CD14-positive monocyte (primary cell): ENCODE measurements around the gene TBX10. TPM values are rescaled to one million over a fixed set of nuclear protein-coding genes. Genes with fewer than 3 reads are reported as not detected.
A peak's percentile ranks its signal among the peaks of the same experiment; 100 is the strongest.
"Not testable (repeated sequence)": the region's sequence is repeated elsewhere in the genome, so short reads cannot be mapped to it uniquely, and the experiment has no call there.

Experiments
- DNase-seq, 3 donors: peaks; one replicate each; pipeline ENCODE4 v3.0.0-alpha.2; 2011 to 2022
- H2AFZ ChIP-seq: 2 replicates; pipeline ENCODE4 v1.6.0; 2012; ENCODE audit warnings: mild to moderate bottlenecking, low read depth, low read length, inconsistent platforms; ENCODE audit not compliant: insufficient read depth, poor library complexity, severe bottlenecking
- H3K27ac ChIP-seq, 2 donors: 1 replicate in 1 of 2; 2 replicates in 1 of 2; pipeline ENCODE4 v1.5.1; 2012 to 2013; ENCODE audit warnings: low read length in 2 of 2, control low read depth in 1 of 2, inconsistent platforms in 1 of 2, low read depth in 1 of 2, mild to moderate bottlenecking in 1 of 2
- H3K27me3 ChIP-seq, 2 donors: one replicate each; pipeline versions ENCODE4 v1.6.0 to v1.6.1; 2011 to 2013; ENCODE audit warnings: low read length in 2 of 2; ENCODE audit not compliant: control insufficient read depth in 2 of 2, insufficient read depth in 2 of 2
- H3K36me3 ChIP-seq, 2 donors: replicated peaks in 1 of 2; 1 replicate in 1 of 2; 2 replicates in 1 of 2; pipeline versions ENCODE4 v1.5.1 to v1.6.1; 2012 to 2013; ENCODE audit warnings: low read length in 2 of 2, control low read depth in 1 of 2, inconsistent platforms in 1 of 2, mild to moderate bottlenecking in 1 of 2; ENCODE audit not compliant: insufficient read depth in 2 of 2, control insufficient read depth in 1 of 2
- H3K4me1 ChIP-seq, 2 donors: 1 replicate in 1 of 2; 2 replicates in 1 of 2; pipeline versions ENCODE4 v1.5.1 to v1.6.1; 2012 to 2013; ENCODE audit warnings: low read length in 2 of 2, control low read depth in 1 of 2, inconsistent platforms in 1 of 2, mild to moderate bottlenecking in 1 of 2, moderate library complexity in 1 of 2; ENCODE audit not compliant: insufficient read depth in 2 of 2, control insufficient read depth in 1 of 2
- H3K4me2 ChIP-seq: replicated peaks from 2 replicates; pipeline ENCODE3; 2012; ENCODE audit warnings: low read length, moderate library complexity, mild to moderate bottlenecking; ENCODE audit not compliant: poor library complexity, severe bottlenecking; ENCODE audit errors: extremely low read depth
- H3K4me3 ChIP-seq, 3 experiments: fragments of 200-600 bp in 1 of 3; sonication (generic) in 1 of 3; replicated peaks in 1 of 3; 1 replicate in 2 of 3; 2 replicates in 1 of 3; pipeline ENCODE4 v1.5.1; 2011 to 2013; ENCODE audit warnings: low read length in 3 of 3, mild to moderate bottlenecking in 3 of 3, control low read depth in 2 of 3, low read depth in 2 of 3, inconsistent platforms in 1 of 3, moderate library complexity in 1 of 3
- H3K79me2 ChIP-seq: 2 replicates; pipeline ENCODE4 v1.6.0; 2012; ENCODE audit warnings: mild to moderate bottlenecking, control low read depth, inconsistent platforms, low read length, moderate library complexity; ENCODE audit not compliant: insufficient read depth
- H3K9ac ChIP-seq: 2 replicates; pipeline ENCODE4 v1.6.0; 2017; ENCODE audit warnings: low read length, mild to moderate bottlenecking; ENCODE audit not compliant: insufficient read depth, poor library complexity, severe bottlenecking
- H3K9me3 ChIP-seq, 2 donors: replicated peaks in 1 of 2; 1 replicate in 1 of 2; 2 replicates in 1 of 2; pipeline versions ENCODE4 v1.5.1 to v1.6.1; 2012 to 2013; ENCODE audit warnings: low read length in 2 of 2, control low read depth in 1 of 2; ENCODE audit not compliant: control insufficient read depth in 1 of 2, insufficient read depth in 1 of 2
- H4K20me1 ChIP-seq: 2 replicates; pipeline ENCODE4 v1.6.0; 2012; ENCODE audit warnings: mild to moderate bottlenecking, low read length, control low read depth, moderate library complexity; ENCODE audit not compliant: insufficient read depth
- H3K27ac Mint-ChIP-seq, 7 donors: one replicate each; pipeline ENCODE4 v1.8.0; 2020; ENCODE audit warnings: mild to moderate bottlenecking in 7 of 7, mixed read lengths in 7 of 7, moderate library complexity in 6 of 7, inconsistent platforms in 2 of 7
- H3K27me3 Mint-ChIP-seq, 3 donors: one replicate each; pipeline ENCODE4 v1.8.0; 2021 to 2022; ENCODE audit warnings: low read depth in 3 of 3, mild to moderate bottlenecking in 3 of 3, mixed read lengths in 3 of 3, moderate library complexity in 3 of 3, inconsistent platforms in 1 of 3
- H3K36me3 Mint-ChIP-seq, 2 donors: one replicate each; pipeline ENCODE4 v1.8.0; 2020; ENCODE audit warnings: mixed read lengths in 2 of 2, inconsistent platforms in 1 of 2, mild to moderate bottlenecking in 1 of 2
- H3K4me1 Mint-ChIP-seq: one replicate; pipeline ENCODE4 v1.8.0; 2020; ENCODE audit warnings: mild to moderate bottlenecking, mixed read lengths
- H3K4me3 Mint-ChIP-seq, 2 donors: one replicate each; pipeline ENCODE4 v1.8.0; 2020; ENCODE audit warnings: mild to moderate bottlenecking in 2 of 2, mixed read lengths in 2 of 2, moderate library complexity in 1 of 2
- H3K9me3 Mint-ChIP-seq, 7 donors: one replicate each; pipeline ENCODE4 v1.8.0; 2020 to 2022; ENCODE audit warnings: mixed read lengths in 7 of 7, mild to moderate bottlenecking in 6 of 7, moderate library complexity in 6 of 7, inconsistent platforms in 2 of 7
- WGBS: methylation state at CpG from one replicate; pipeline ENCODE4 v1.1.5; 2013; ENCODE audit warnings: missing lambda C conversion rate; ENCODE audit not compliant: insufficient coverage; 5-methylcytosine and 5-hydroxymethylcytosine counted together
- intact Hi-C, 2 donors: fragments of 100-400 bp; cut with micrococcal nuclease; formaldehyde crosslinking; loops; one replicate each; pipeline versions ENCODE4 v1.15.0 to v1.15.1; 2023
- polyA plus RNA-seq, 3 donors: library from polyadenylated mRNA; depleted of rRNA in 1 of 3; unstranded in 2 of 3; stranded (reverse) in 1 of 3; fragments of 300-500 nt in 2 of 3; fragments of >200 nt in 1 of 3; fragmentation: Illumina TruSeq in 2 of 3; gene quantifications; 1 replicate in 2 of 3; 2 replicates in 1 of 3; pipeline ENCODE4 v1.2.3, GENCODE V29; 2012 to 2021
- TF ChIP-seq, protein P1 (sequence below): fragments of 200-600 bp; IDR thresholded peaks from one replicate; pipeline ENCODE4 v1.8.0; 2022; ENCODE audit warnings: antibody characterized with exemption, mild to moderate bottlenecking

TBX10 gene
- polyA plus RNA-seq, 3 donors, result not detected

- Mint-ChIP-seq H3K36me3 (no peaks in the 10 kb centered on the region), H3K27ac (no peak overlapping the region), H3K9me3 (peaks cover 2 to 12% (median 5%) of the 10 kb centered on the region in 7 donors), H3K4me1 (peaks cover 18% of the 10 kb centered on the region), H3K4me3 (peak overlapping the region in 1 of 2 donors; percentile 21), H3K27me3 (peaks cover 8 to 31% (median 14%) of the 10 kb centered on the region in 3 donors)
- Histone ChIP-seq H3K4me3 (no peak overlapping the region), H3K4me2 (no peak overlapping the region), H3K27me3 (peaks cover 0 to 7% of the 10 kb centered on the region in 2 donors), H2AFZ (no peak overlapping the region), H3K9me3 (no peaks in the 10 kb centered on the region), H3K9ac (no peak overlapping the region), H3K27ac (no peak overlapping the region), H3K79me2 (no peaks in the 10 kb centered on the region), H3K4me1 (peaks cover 7 to 10% of the 10 kb centered on the region in 2 donors), H3K36me3 (no peaks in the 10 kb centered on the region), H4K20me1 (no peaks in the 10 kb centered on the region)
- no peak for DNase-seq
- intact Hi-C loops, result no loop called here
- TF ChIP-seq, protein P1, sequence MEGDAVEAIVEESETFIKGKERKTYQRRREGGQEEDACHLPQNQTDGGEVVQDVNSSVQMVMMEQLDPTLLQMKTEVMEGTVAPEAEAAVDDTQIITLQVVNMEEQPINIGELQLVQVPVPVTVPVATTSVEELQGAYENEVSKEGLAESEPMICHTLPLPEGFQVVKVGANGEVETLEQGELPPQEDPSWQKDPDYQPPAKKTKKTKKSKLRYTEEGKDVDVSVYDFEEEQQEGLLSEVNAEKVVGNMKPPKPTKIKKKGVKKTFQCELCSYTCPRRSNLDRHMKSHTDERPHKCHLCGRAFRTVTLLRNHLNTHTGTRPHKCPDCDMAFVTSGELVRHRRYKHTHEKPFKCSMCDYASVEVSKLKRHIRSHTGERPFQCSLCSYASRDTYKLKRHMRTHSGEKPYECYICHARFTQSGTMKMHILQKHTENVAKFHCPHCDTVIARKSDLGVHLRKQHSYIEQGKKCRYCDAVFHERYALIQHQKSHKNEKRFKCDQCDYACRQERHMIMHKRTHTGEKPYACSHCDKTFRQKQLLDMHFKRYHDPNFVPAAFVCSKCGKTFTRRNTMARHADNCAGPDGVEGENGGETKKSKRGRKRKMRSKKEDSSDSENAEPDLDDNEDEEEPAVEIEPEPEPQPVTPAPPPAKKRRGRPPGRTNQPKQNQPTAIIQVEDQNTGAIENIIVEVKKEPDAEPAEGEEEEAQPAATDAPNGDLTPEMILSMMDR, result no peak
- WGBS, result 83% methylated on average over 1 of the region's 1 CpG
These were observed 40.4 kb downstream of the TBX10 start for GRCh38 chr11:67599149-67599548.

DNA sequence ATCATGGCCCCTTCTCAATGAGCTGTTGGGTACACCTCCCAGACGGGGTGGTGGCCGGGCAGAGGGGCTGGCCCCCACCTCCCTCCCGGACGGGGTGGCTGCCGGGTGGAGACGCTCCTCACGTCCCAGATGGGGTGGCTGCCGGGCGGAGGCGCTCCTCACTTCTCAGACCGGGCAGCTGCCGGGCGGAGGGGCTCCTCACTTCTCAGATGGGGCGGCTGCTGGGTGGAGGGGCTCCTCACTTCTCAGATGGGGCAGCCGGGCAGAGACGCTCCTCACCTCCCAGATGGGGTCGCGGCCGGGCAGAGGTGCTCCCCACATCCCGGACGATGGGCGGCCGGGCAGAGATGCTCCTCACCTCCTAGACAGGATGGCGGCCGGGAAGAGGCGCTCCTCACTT, 41.6 kb downstream of the TBX10 start:
- H3K36me3 Mint-ChIP-seq, H3K27ac Mint-ChIP-seq, DNase-seq, H3K9ac ChIP-seq, H2AFZ ChIP-seq, H3K9me3 ChIP-seq, H3K27ac ChIP-seq, H3K27me3 ChIP-seq, H3K4me1 ChIP-seq, H4K20me1 ChIP-seq, H3K79me2 ChIP-seq, H3K4me3 ChIP-seq, H3K36me3 ChIP-seq, H3K4me2 ChIP-seq, intact Hi-C loops, H3K4me3 Mint-ChIP-seq: not testable (repeated sequence)
- H3K9me3 Mint-ChIP-seq, result peaks cover 2 to 11% (median 5%) of the 10 kb centered on the region in 7 donors
- H3K27me3 Mint-ChIP-seq, result peaks cover 8 to 29% (median 11%) of the 10 kb centered on the region in 3 donors
- 89% methylated on average over 6 of the region's 26 CpGs for WGBS
- peaks cover 18% of the 10 kb centered on the region for H3K4me1 Mint-ChIP-seq

DNA sequence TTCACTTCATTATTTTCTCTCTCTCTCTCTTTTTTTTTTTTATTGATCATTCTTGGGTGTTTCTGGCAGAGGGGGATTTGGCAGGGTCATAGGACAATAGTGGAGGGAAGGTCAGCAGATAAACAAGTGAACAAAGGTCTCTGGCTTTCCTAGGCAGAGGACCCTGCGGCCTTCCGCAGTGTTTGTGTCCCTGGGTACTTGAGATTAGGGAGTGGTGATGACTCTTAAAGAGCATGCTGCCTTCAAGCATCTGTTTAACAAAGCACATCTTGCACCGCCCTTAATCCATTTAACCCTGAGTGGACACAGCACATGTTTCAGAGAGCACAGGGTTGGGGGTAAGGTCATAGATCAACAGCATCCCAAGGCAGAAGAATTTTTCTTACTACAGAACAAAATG, 42.1 kb downstream of the TBX10 start:
- intact Hi-C loops, H3K4me3 ChIP-seq, H3K27me3 ChIP-seq, H3K4me3 Mint-ChIP-seq, H3K9me3 ChIP-seq, DNase-seq, H3K9me3 Mint-ChIP-seq, H2AFZ ChIP-seq, H3K79me2 ChIP-seq, H3K36me3 Mint-ChIP-seq, H3K4me2 ChIP-seq, H3K27ac Mint-ChIP-seq, H3K27ac ChIP-seq, H4K20me1 ChIP-seq, H3K36me3 ChIP-seq, H3K9ac ChIP-seq: not testable (repeated sequence)
- peaks cover 11 to 14% of the 10 kb centered on the region in 2 donors for H3K4me1 ChIP-seq
- Mint-ChIP-seq H3K4me1 (peaks cover 20% of the 10 kb centered on the region), H3K27me3 (peaks cover 8 to 27% (median 11%) of the 10 kb centered on the region in 3 donors)
- WGBS, result no CpG with 5 or more reads among the region's 3 CpGs
